Measurements from ENCODE around the gene KRTAP2-1.
"Not testable (repeated sequence)": the region's sequence is repeated elsewhere in the genome, so short reads cannot be mapped to it uniquely, and the experiment has no call there.

KRTAP2-1 gene

DNA sequence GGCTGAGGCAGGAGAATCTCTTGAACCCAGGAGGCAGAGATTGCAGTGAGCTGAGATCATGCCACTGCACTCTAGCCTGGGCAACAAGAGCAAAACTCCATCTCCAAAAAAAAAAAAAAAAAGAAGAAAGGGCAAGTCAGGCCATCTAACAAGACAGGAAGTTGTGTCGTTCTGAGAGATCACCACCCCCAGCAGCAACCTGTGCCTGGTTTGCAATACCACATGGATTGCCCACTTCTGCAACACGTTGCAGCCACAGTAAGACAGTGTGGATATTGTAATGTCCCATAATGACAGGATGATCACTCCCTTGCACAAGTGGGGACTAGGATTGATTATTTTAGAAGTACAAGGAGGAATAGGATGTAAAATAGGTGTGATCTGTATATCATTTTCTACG, 21.9 kb upstream of the KRTAP2-1 start:
- no peak overlapping the region for H3K27ac ChIP-seq
- TF ChIP-seq, protein P1, sequence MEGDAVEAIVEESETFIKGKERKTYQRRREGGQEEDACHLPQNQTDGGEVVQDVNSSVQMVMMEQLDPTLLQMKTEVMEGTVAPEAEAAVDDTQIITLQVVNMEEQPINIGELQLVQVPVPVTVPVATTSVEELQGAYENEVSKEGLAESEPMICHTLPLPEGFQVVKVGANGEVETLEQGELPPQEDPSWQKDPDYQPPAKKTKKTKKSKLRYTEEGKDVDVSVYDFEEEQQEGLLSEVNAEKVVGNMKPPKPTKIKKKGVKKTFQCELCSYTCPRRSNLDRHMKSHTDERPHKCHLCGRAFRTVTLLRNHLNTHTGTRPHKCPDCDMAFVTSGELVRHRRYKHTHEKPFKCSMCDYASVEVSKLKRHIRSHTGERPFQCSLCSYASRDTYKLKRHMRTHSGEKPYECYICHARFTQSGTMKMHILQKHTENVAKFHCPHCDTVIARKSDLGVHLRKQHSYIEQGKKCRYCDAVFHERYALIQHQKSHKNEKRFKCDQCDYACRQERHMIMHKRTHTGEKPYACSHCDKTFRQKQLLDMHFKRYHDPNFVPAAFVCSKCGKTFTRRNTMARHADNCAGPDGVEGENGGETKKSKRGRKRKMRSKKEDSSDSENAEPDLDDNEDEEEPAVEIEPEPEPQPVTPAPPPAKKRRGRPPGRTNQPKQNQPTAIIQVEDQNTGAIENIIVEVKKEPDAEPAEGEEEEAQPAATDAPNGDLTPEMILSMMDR (conservative IDR thresholded peaks at IDR 0.05): no peak

DNA sequence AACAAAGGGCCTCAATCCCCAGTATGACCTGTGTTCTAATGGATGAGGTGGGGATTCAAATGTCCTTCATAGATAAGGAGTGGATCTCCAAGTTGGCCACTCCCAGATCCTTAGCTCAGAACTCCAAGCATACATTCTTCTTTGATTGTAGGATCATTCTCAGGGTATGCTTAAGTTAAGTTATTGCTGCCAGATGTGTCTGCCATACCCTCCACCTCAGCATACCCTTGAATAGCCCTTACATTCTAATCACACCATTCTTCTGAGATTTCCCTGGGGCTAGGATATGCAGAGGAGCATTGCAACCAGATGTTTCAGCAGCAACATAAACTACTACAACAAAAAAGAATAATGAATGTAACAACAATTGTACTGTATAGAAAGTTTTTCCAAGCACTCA, 20.2 kb upstream of the KRTAP2-1 start:
- no peak overlapping the region for H3K27ac ChIP-seq
- TF ChIP-seq, protein P1 (conservative IDR thresholded peaks at IDR 0.05): no peak

DNA sequence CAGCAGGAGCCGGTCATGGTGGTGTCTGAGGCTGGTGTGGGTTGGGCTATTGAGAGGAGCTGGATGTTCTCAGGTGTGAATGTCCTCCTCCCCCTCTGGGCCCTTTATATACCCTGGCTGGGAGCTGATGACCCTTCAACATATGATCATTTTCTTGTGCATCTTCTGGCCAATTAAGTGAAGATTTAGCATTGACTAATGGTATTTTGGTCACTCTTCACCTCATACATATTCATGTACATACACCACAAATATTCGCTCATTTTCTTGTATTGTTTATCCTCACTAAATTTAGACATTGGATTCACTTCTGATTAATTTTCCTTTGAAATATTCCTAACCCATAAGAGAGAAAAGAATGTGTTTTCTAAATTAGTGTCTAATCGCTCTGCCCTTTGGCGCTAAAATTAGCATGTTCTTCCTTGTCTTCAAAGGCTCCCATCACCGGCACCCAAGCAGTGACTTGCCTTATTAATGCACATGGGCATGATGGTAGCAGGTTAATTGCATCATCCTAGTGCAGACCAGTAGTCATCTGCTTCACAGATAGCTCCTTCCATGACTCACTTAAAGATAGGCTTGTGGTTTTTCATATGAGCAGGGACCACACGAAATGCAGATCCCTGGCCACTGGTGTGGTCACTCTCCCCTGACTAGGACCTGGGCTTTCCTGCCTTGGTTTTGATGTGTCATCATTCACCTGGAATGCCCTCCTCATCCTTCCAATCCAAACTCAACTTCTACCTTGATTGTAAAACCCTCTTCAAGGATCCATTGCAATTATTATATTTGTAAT, 18.9 kb upstream of the KRTAP2-1 start, which contains the start of gene KRTAP2-4:
Gene KRTAP2-4 (minus strand): TSS at position 51 of the 796 bp plus-strand sequence. CDS start 34 bp downstream, at position 17.
- H3K27ac ChIP-seq: no peak within 1 kb of the TSS
- TF ChIP-seq, protein P1 (conservative IDR thresholded peaks at IDR 0.05): no peak

DNA sequence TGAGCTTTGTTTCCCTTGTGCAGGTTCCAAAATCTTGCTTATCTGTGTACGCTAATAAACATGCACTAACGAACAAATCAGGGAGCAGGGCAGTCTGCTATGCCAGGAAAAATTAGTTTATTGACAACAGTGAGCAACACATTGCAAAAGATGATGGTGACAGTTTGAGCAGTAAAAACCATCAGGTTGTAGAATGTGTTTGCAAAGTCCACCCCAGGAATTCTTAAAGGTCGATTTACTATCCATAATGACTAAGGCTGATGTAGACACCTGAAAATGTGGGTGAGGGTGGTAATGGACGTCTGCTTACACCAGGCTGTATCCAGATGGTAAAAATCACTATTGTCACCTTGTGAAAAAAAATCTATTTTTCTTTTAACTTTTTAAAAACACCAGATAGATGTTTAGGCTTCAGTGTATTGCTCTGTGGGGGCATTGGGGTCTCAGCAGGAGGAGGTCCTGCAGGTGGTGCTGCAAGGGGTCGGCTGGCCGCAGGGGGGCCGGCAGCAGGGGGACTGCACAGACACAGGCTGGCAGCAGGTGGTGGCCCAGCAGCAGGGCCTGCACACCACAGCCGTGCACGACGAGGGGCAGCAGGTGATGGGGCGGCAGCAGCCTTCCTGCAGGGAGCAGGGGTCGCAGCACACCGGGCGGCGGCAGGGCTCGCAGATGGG, 18.0 kb upstream of the KRTAP2-1 start:
- not testable (repeated sequence) for H3K27ac ChIP-seq

DNA sequence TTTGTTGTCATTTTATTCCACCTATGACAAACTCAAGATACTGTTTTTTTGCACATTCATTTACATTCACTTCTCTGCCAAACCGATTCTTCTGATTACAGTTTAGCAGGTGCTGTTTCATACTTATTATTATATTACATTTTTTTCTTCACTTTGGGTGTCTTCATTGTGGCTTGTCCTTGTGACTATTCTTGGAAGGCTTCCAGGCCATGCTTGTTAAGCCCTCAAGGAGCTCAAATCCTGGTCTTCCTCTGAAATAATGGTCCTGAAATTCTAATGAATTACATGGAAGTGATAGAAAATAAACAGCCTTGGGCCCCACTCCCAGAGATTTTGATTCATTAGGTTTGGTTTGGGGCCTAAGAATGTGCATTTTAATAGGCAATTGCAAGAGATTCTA, 17.2 kb upstream of the KRTAP2-1 start:
- H3K27ac ChIP-seq: no peak overlapping the region
- TF ChIP-seq, protein P1 (conservative IDR thresholded peaks at IDR 0.05): no peak

DNA sequence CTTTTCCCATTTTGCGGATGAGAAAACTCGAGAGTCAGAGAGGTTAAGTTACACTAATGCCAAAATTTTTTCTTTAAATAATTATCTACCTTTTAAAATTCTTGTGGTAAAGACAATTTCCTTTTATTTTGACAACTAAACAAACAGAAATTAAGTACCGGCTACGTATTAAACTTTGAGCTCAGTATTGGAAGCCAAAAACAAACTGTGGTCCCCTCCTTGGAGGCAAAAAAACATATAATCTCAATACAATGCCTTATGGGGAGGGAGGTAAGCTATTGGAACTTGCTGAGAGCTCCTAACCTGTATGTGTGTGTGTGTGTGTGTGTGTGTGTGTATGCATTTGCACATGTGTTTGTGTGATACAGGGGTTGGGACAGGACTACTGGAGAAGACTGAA, 16.3 kb upstream of the KRTAP2-1 start:
- no peak overlapping the region for H3K27ac ChIP-seq
- TF ChIP-seq, protein P1 (conservative IDR thresholded peaks at IDR 0.05): no peak

DNA sequence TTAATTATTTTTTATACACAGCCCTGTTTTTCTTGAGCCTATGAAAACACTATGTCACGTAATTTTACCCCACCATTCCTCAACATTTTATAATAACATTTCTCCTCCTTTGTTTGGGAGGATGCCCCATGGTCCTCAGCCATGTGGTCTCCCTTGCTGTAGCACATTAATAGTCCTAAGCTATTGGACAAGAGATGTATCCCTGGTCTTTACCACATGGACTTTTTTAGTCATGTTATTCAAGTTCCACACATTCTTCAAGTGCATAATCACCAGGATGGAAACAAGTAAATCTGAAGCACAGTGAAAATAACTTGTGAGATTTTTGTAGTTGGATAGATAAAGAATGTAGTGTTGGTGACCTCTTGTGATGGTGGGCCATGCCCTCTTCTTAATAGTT, 14.8 kb upstream of the KRTAP2-1 start:
- H3K27ac ChIP-seq: no peak overlapping the region

More for the DNA sequence above, 14.8 kb upstream of the KRTAP2-1 start:
- TF ChIP-seq, protein P1 (conservative IDR thresholded peaks at IDR 0.05): no peak
